Urinary bladder (tissue), 4 donors: ENCODE results near the gene CLSTN2. TPM values are rescaled to one million over a fixed set of nuclear protein-coding genes. Genes with fewer than 3 reads are reported as not detected.

Experiments used
- DNase-seq: peaks from one replicate; pipeline ENCODE4 v3.0.0-alpha.2; 2015; ENCODE audit errors: extremely low spot score
- H3K27ac ChIP-seq: one replicate; pipeline ENCODE4 v1.5.1; 2013; ENCODE audit warnings: low read depth, mild to moderate bottlenecking, moderate library complexity
- H3K36me3 ChIP-seq: one replicate; pipeline ENCODE4 v1.6.1; 2013; ENCODE audit warnings: mild to moderate bottlenecking, moderate library complexity; ENCODE audit not compliant: insufficient read depth
- H3K4me1 ChIP-seq: one replicate; pipeline ENCODE4 v1.6.1; 2013; ENCODE audit warnings: mild to moderate bottlenecking, moderate library complexity; ENCODE audit not compliant: insufficient read depth
- H3K4me3 ChIP-seq: one replicate; pipeline ENCODE4 v1.5.1; 2013; ENCODE audit warnings: low read depth, low read length
- WGBS: extraction: QIAGEN DNeasy Blood & Tissue Kit; methylation state at CpG from one replicate; pipeline ENCODE4 v1.1.7; 2013; 5-methylcytosine and 5-hydroxymethylcytosine counted together
- polyA plus RNA-seq: library from polyadenylated mRNA; stranded (reverse); fragments of 200-250 nt; gene quantifications from one replicate; pipeline ENCODE4 v1.2.3, GENCODE V29; 2013
- total RNA-seq: library from RNA; depleted of rRNA; stranded (reverse); fragments of >200 nt; gene quantifications from one replicate; pipeline ENCODE4 v1.2.3, GENCODE V29; 2014
- donor health status: healthy with polysubstance abuse.
- donor health status: healthy.

The CLSTN2 gene
- total and polyA plus RNA-seq, 2 donors: 1.1 to 4.9 TPM

DNA sequence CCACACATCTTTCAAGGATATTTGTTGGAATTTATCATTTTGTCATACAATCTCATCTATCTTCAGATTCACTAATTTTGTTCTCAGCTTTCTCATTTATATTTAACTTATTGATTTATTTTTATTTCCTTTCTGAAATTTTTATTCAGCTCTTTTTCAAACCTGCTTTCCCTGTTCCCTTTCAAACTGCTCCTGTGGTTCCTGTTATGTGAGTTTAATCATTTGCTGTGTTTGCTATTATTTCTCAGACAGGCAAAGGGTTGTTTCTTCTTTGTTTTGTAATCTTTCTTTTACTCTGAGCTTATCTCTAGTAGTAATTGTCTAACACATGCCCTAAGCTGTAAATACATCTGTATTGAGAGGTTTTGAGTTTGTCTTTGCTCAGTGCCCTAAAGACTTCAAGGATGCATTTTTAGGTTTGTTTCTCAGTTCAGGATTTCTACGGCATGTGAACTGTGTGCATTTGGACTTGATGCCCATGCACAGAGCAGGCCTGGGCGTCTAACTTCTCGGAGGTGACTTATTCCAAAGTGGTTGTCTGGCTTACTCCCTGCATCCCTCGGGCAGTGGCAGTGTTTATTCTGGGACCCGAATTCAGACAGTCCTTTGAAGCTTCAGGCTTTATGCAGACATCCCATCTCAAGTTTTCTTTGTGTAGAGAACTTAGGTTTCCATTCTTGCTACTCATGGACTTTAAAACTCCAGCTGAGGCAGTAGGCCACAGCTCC, 587.8 kb downstream of the CLSTN2 start:
- H3K27ac ChIP-seq: no peak overlapping the region
- 62% methylated on average over 5 of the region's 5 CpGs for WGBS
- no peak overlapping the region for H3K4me3 ChIP-seq
- H3K4me1 ChIP-seq: no peaks in the 10 kb centered on the region
- H3K36me3 ChIP-seq: no peaks in the 10 kb centered on the region
- DNase-seq: no peak

- 49% methylated on average over 1 of the region's 1 CpG for WGBS
- H3K36me3 ChIP-seq: no peaks in the 10 kb centered on the region
- H3K27ac ChIP-seq: no peak overlapping the region
- no peaks in the 10 kb centered on the region for H3K4me1 ChIP-seq
- DNase-seq: no peak
- no peak overlapping the region for H3K4me3 ChIP-seq
Measured at GRCh38 chr3:140523600-140523999, 588.6 kb downstream of the CLSTN2 start.

DNA sequence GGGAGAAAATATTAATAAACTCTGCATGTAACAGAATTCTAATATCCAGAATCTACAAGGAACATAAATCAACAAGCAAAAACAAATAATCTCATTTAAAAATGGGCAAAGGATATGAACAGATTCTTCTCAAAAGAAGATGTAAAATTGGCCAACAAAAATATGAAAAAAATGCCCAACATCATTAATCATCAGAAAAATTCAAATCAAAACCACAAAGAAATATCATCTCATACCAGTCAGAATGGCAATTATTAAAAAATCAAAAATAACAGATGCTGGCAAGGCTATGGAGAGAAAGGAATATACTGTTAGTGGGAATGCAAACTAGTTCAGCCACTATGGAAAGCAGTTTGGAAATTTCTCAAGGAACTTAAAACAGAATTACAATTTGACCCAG, 592.2 kb downstream of the CLSTN2 start:
- no peak for DNase-seq
- no peak overlapping the region for H3K27ac ChIP-seq

DNA sequence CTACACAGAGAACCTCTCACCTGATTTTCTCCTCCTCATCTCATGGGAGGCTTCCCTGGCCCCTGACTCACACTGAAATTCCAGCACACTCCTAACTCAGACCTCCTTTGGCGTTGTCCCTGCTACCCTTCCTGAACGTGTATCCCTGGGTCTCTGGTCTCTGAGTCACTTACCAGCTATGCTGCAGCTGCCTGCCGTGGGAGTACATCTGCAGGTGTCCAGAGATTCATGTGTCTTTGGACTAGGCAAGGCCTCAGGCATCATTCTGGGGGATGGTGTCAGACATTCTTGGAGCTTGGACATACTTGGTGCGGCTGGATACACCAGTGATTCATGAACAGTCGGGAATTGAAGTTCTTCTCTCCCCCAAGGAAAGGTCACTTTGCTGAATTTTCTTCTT, 594.1 kb downstream of the CLSTN2 start:
- 66% methylated on average over 5 of the region's 5 CpGs for WGBS
- no peak for DNase-seq
- H3K27ac ChIP-seq: no peak overlapping the region
- H3K4me3 ChIP-seq: no peak overlapping the region
- no peaks in the 10 kb centered on the region for H3K36me3 ChIP-seq
- no peaks in the 10 kb centered on the region for H3K4me1 ChIP-seq

More for the DNA sequence above, 592.2 kb downstream of the CLSTN2 start:
- Histone ChIP-seq H3K36me3 (no peaks in the 10 kb centered on the region), H3K4me1 (no peaks in the 10 kb centered on the region), H3K4me3 (no peak overlapping the region)

GRCh38 chr3:140529558-140529957, 594.6 kb downstream of the CLSTN2 start:
- 33% methylated on average over 1 of the region's 1 CpG for WGBS
- Histone ChIP-seq H3K36me3 (no peaks in the 10 kb centered on the region), H3K4me3 (no peak overlapping the region), H3K27ac (no peak overlapping the region), H3K4me1 (no peaks in the 10 kb centered on the region)
- DNase-seq: no peak

DNA sequence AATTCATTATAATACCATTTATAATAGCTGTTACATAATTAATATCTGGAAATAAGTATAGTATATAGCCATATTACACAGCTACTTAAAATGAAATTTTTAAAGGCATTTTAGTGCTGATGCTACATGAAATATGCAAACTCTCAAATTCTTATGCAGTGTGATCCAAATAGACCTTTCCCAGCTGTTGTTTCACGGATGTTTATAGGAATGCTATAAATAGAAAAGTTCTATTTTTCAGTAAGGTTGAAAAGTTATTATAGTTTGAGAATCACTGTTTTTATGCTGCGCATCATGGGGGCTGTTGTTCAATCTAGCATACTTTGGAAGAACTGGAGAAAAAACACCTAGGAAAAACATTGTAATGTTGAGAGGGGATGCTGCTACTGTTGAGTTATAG, 595.1 kb downstream of the CLSTN2 start:
- no peaks in the 10 kb centered on the region for H3K4me1 ChIP-seq
- no peaks in the 10 kb centered on the region for H3K36me3 ChIP-seq
- 52% methylated on average over 2 of the region's 2 CpGs for WGBS
- DNase-seq: no peak
- H3K4me3 ChIP-seq: no peak overlapping the region
- no peak overlapping the region for H3K27ac ChIP-seq

GRCh38 chr3:140530603-140531002, 595.6 kb downstream of the CLSTN2 start:
- Histone ChIP-seq H3K4me1 (no peaks in the 10 kb centered on the region), H3K36me3 (no peaks in the 10 kb centered on the region), H3K4me3 (no peak overlapping the region), H3K27ac (no peak overlapping the region)
- 82% methylated on average over 3 of the region's 3 CpGs for WGBS
- DNase-seq: no peak

GRCh38 chr3:140532793-140533330, 597.9 kb downstream of the CLSTN2 start:
- WGBS: 32% methylated on average over 2 of the region's 2 CpGs

DNA sequence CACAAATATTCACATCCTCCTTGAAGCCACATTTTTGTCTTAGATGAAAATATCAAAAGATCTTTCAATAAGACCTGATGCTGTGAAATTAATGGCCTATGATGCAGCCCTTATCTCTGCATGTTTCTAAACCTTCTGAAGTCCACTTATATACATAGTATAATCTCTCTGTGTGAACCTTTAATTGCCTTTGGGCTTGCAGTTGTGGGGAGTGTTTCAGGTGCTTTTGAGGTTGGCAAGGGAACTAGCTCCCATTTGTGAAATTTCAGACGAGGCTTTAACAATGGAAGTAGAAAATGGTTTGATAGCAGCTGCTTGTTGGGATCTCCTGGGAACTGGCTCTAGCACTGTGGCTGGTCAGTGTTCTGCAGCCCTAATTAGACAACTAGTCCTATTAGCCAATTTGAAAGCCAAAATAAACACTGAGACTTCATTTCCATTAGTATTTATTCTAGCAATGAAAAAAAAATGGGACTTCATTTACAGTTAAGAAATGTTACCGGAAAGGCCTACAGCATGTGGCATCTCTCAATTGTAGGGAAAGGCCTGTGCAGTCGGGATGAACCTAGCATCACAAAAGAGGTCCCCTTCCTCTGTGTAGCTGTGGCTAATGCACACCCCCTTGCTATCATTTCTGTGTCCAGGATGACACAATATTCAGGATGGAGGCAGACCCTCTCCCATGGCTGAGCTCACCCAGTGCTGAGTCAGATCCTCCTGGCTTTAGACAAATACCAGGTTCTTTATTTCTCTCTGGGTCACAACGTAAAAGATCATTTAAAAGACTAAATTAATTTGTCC, 602.1 kb downstream of the CLSTN2 start:
- no peak for DNase-seq
- Histone ChIP-seq H3K4me3 (no peak overlapping the region), H3K36me3 (no peaks in the 10 kb centered on the region), H3K27ac (no peak overlapping the region), H3K4me1 (no peaks in the 10 kb centered on the region)
- WGBS: 77% methylated on average over 4 of the region's 4 CpGs

More at GRCh38 chr3:140532793-140533330, 597.9 kb downstream of the CLSTN2 start:
- Histone ChIP-seq H3K36me3 (no peaks in the 10 kb centered on the region), H3K4me3 (no peak overlapping the region), H3K4me1 (no peaks in the 10 kb centered on the region), H3K27ac (no peak overlapping the region)
- no peak for DNase-seq

- no peak for DNase-seq
- WGBS: 90% methylated on average over 3 of the region's 3 CpGs
- no peaks in the 10 kb centered on the region for H3K36me3 ChIP-seq
- H3K4me1 ChIP-seq: no peaks in the 10 kb centered on the region
- H3K27ac ChIP-seq: no peak overlapping the region
- H3K4me3 ChIP-seq: no peak overlapping the region
Measured at GRCh38 chr3:140537727-140538082, 602.7 kb downstream of the CLSTN2 start.

DNA sequence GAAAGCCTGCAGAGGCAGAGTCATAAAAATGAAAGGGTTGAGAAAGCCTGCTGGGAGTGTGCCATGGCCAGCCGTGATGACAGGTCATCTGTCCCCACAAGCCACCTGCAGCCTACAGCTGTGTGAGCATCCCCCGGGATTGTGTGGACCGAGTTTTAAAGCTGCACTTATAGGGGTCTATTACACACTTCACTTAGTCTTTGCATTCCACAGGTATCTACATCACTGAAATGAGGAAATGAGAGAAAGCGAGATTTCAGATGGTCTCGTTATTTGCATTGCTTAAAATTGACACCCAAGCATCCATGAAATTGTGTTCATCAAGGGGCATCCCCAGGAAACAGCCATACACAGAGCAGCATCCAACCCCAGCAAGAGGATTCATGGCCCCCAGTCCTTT, 605.3 kb downstream of the CLSTN2 start:
- H3K27ac ChIP-seq: no peak overlapping the region
- no peaks in the 10 kb centered on the region for H3K4me1 ChIP-seq
- H3K36me3 ChIP-seq: no peaks in the 10 kb centered on the region
- DNase-seq: no peak
- H3K4me3 ChIP-seq: no peak overlapping the region
- WGBS: 84% methylated on average over 5 of the region's 5 CpGs

- 92% methylated on average over 1 of the region's 1 CpG for WGBS
- DNase-seq: no peak
- Histone ChIP-seq H3K4me1 (no peaks in the 10 kb centered on the region), H3K36me3 (no peaks in the 10 kb centered on the region), H3K4me3 (no peak overlapping the region), H3K27ac (no peak overlapping the region)
Measured at GRCh38 chr3:140541975-140542653, 607.1 kb downstream of the CLSTN2 start.

GRCh38 chr3:140545197-140545596, 610.2 kb downstream of the CLSTN2 start:
- Histone ChIP-seq H3K36me3 (no peaks in the 10 kb centered on the region), H3K4me3 (no peak overlapping the region), H3K27ac (no peak overlapping the region), H3K4me1 (no peaks in the 10 kb centered on the region)
- no peak for DNase-seq
- WGBS: 51% methylated on average over 1 of the region's 1 CpG

- H3K36me3 ChIP-seq: no peaks in the 10 kb centered on the region
- no peaks in the 10 kb centered on the region for H3K4me1 ChIP-seq
- no peak overlapping the region for H3K4me3 ChIP-seq
- no peak for DNase-seq
- no peak overlapping the region for H3K27ac ChIP-seq
- 18% methylated on average over 2 of the region's 2 CpGs for WGBS
Measured at GRCh38 chr3:140545756-140546155, 610.8 kb downstream of the CLSTN2 start.
